UCSD-AML1 (cell line): ENCODE results near the gene SULT4A1.

ENCODE experiments used
- DNase-seq: peaks from one replicate; lab custom pipeline; 2025; ENCODE audit not compliant: unreplicated experiment; lab: John Stamatoyannopoulos, UW

The SULT4A1 gene

DNA sequence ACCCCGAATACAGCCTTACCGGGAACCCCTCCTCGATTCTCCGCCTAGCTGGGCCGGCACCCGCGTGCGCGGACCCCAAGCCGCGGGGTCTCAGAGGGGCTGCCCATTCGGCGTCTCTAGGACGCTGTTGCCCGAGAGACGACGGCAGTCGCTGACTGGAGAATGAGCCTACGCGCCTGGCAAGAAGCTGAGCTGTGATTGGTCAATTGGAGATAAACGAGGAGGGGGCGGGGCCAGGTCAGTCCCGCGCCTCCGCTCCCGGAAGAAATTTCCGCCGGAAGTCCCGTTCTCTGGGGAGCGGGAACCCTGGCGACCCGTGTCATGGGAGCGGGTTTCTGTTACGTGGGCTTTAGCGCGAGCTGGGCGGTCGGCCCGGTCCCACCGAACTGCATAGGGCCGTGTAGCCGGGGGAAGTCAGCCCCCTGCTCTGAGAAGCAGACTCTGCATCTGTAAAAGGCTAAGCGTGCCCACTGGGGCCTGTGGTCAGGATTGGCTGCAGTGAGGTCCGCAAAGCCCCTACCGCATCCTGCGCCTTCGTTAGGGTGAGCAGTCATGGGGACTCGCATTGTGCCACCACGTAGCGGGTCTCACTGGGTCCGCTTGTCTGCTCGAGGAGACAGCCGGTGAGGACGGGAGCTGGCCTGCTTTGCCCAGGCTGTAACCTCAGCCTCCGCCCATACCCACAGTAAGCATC lies 50.0 kb downstream of the SULT4A1 start, which contains the start of gene EFCAB6:
TSS of gene EFCAB6 (minus strand) at position 157 of the 694 bp plus-strand sequence. CDS start 29,987 bp downstream, outside the sequence.
- peak; percentile 86 for DNase-seq

DNA sequence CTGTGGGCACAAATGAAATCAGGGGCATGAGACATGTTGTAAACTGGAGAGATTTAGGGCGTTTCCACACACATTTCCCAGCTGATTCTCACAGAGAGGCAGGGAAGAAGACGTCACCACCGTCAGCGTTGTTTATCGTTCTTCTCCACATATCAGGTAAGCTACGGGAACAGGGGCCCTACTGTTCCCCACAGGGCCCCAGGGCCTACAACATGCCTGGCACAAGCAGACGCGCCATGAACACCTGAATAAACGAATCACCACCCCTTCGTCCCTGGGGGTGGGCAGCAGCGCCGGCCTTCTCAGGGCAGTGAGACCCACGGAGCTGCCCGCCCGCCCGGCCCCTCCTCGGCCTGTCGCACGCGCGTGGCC lies 50.5 kb downstream of the SULT4A1 start:
- no peak for DNase-seq

- no peak for DNase-seq
These were observed 59.3 kb downstream of the SULT4A1 start for GRCh38 chr22:43802897-43803495.

GRCh38 chr22:43800970-43801369 lies 61.3 kb downstream of the SULT4A1 start:
- no peak for DNase-seq

DNA sequence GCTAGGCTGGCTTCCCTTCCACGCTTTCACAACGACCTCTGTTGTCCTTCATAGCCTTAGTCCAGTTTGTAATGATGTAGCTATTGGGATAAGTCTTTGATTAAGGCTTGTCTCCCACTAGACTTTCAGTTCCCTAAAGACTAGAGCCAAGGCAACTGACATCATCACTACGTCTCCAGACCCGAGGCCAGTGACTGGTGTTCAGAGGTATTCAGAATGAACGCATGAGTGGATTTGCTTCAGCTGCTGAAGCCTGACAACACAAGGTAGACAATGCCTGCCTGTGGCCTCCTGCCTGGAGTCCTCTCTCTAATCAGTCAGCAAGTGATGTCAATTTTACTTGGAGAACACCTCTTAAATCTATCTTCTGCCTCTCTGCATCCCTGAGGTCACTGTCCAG lies 63.8 kb downstream of the SULT4A1 start:
- DNase-seq: no peak

GRCh38 chr22:43796567-43796966 lies 65.7 kb downstream of the SULT4A1 start:
- no peak for DNase-seq

GRCh38 chr22:43795320-43795719 lies 67.0 kb downstream of the SULT4A1 start:
- DNase-seq: no peak

DNA sequence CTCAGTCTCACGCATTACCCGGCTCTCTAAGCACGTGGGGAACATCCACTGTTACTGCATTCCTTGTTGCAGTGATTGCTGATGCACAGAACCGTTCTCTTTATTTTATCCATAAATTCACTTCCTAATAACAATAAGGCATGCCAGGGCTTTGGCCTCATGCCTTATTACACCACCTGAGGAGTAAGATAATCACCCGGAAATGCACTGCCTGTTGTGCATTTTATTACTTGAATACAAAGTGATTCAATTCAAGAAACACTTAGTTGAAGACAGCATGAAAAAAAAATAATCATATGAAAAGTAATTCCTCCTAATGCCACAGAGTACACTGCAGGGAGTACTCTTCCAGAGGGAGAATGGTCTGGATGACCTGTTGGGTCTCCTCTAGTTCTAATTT lies 69.4 kb downstream of the SULT4A1 start:
- no peak for DNase-seq

DNA sequence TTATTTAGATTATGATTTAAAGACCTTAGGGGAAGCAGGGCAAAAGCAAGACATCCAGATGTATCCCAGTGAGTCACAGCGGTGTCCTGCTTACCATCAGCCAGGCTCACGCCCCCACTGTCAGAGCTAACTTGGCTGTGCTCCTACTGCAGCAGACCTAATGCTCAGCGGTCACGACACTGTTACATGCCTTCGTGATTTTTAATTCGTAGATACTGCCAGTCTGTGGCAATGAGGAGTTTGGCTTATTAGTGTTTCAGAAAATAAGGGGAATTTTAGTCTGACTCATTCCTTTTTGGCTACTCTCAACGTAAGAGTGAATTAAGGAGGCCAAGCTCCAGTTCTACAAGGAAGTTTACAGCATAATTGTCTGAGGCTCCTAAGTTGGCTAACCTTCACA lies 72.9 kb downstream of the SULT4A1 start:
- no peak for DNase-seq

DNA sequence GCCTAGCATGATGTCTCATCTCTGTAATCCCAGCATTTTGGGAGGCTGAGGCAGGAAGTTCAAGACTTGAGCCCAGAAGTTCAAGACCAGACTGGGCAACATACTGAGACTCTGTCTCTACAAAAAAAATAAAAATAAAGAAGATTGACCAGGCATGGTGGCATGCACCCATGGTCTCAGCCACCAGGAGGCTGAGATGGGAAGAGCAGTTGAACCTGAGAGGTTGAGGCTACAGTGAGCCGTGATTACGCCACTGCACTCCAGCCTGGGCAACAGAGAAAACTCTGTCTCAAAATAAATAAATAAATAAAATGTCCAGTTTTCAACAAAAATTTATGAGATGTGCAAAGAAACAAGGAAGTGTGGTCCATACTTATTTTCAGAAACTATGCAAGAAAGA lies 78.5 kb downstream of the SULT4A1 start:
- no peak for DNase-seq

DNA sequence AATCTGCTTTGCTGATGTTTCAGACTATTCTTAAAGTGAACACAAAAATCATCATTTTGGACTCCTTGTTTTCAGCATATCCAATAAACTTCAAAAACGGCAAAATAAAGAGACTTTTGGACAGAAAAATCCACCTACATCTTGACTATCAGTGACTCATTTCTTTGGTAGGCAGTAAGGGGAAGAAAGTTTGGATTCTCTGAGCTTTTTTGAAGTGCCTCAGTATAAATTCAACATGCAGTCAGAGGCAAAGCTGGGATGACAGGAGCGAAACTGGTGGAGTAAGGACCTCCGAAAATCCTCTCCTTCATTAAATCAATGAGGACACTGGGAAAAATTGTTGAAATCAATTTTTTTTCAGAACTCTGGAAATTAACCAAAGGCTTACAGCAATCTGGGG lies 79.9 kb downstream of the SULT4A1 start:
- DNase-seq: no peak

DNA sequence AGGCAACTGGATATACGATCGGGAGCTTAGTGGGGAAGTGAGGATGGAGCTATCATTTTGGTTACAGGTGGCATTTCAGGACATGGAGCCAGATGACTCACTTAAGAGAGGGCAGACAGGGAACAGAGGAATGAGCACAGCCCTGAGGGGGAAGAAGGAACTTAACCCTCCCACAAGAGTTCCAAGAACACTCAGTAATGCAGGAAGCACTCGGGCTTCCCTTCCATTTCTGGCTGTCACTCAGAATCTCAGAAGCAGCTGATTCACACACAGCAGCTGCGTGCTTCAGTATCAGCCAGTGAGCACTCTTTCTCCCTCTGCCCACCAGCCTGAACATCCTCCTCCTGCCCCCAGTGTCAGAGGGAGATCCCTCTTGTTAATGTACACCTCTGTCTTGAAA lies 85.0 kb downstream of the SULT4A1 start:
- peak; percentile 46 for DNase-seq

- DNase-seq: no peak
These were observed 86.1 kb downstream of the SULT4A1 start for GRCh38 chr22:43776081-43776670.
